HG02798 (cell line): ENCODE data around the gene HPGDS.

ENCODE experiments used
- ATAC-seq: cut with Tn5 transposase; IDR thresholded peaks from one replicate; pipeline ENCODE4 v1.9.1; 2021; ENCODE audit warnings: mild to moderate bottlenecking; ENCODE audit not compliant: unreplicated experiment, poor library complexity

Gene HPGDS

DNA sequence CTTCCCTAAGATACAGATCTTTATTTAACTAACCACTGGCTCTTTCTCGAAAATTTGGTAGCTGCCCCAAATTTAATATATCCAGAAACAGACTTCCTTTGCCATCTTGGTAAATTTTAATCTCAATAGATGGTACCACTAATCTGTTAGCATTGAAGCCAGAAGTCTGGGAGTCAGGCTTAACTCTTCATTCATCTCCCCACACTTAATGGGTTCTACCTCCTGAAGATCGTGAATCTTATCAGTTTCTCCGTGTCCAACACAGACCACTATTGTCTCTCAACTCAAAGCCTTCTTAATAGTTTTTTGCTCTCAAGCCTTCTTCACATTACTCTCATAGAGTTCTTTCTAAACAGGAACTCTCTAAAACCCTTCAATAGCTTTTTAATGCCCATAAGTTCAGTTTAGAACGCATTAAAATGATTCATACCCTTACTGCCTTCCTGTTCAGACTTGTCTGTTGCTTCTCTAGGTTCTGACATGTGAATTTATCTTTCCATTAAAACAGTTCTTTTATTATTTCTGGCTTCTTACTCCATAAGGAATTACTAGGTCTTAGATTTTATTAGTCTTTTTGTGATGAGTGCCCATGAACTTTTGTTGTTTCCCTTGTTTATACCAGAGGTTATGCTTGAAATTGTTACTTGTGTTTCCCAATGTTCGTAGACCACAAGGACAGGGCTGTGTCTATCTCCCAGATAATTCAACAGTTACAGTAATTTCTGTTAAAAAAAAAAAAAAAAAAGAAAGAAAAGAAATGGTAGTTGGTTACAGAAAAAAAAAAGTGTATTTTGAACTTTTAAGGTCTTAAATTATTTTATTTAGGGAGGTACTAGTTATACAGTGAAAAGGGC lies 80.2 kb downstream of the HPGDS start:
- no peak for ATAC-seq

DNA sequence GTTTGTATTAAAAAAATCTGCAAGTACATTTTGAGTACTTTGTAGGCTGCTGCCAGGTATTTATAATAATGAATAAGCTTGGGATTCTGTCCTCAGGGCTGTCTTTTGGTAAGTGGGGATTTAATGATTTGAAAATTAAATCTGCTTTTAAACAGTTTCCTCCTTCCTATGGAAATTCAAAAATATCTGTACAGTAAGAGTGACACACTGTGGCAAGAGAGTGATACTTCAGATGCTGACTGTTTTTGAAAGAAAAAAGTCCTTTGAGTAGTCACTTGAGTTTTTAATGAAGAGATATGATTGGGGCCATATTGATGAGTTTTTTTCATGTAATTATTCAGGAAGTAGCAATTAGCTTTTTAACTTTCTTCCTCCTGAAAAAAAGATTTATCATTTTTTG lies 85.8 kb downstream of the HPGDS start:
- no peak for ATAC-seq

DNA sequence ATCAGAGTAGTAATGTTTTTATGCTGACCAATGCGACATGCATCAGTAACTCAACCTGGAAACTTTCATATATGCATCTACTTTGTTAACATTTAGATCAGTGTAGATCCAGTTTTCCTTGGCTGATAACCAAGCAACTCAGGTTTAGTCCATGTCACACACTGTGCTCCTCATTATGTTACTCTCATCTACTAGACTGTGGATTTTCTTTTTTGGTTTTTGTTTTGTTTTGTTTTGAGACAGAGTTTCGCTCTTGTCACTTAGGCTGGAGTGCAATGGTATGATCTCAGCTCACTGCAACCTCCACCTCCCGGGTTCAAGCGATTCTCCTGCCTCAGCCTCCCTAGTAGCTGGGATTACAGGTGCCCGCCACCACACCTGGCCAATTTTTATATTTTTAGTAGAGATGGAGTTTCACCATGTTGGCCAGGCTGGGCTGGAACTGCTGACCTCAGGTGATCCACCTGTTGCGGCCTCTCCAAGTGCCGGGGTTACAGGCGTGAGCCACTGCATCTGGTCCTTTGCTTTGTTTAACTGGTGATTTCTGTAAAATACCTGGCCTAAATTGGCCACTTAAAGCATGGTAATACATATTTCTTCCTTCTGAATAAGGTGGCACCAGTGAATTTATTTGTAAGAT lies 86.4 kb downstream of the HPGDS start:
- ATAC-seq: peak; percentile 52

DNA sequence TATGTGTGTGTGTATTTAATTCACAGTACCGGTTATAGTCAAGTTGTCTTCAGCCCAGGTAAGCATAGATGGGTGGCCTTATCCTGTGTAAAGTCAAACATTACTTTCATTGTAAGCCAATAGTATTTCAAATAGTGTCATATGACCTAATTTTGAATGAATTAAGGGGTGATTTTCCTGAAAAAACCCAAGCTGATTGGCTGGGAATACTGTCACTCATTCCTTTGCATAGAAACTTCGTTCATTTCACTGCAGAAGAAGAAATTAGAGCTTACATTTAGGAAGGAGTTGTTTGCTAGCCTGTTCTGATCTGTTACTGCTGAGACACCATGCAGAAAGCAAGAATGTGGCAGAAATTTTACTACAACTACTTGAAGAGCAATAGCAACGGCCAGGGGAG lies 89.6 kb downstream of the HPGDS start:
- ATAC-seq: no peak

DNA sequence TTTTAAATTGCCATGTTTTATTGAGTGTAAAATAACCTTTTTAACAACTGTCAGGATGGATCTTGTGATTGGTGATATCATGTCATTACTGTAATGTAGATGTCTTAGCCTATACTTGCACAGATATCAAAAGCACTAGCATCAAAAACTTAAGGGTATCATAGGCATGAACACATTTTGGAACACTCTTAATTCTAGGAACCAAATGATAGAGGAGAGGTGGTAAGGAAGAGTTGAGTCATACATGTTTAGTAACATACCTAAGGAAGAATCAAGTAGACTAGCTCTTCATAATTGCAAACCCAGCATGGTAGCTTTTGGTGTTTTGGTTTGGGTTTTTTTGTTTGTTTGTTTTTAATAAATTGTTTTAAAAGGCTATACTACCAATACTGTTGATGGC lies 91.5 kb downstream of the HPGDS start:
- no peak for ATAC-seq
